Measurements from ENCODE around the gene TAS1R1. TPM values are rescaled to one million over a fixed set of nuclear protein-coding genes. Genes with fewer than 3 reads are reported as not detected.

TAS1R1 gene
- total and polyA plus RNA-seq, 9 of the 15 experiments (the other 6 are each of a cell fraction or from before 2014, with no cell fraction given), result 0.06 TPM; not detected in 8

- ChIA-PET CTCF (ENCODE audit: low intra/inter-chr PET ratio) (interaction anchor here (3.1 kb wide), 1 partner anchor 37 kb away, joined by 17 read pairs; no protein-coding TSS in a partner anchor), POLR2A (interaction anchor here (0.6 to 6.5 kb wide), 8 partner anchors 11 to 220 kb away, joined by 3 to 57 read pairs (median 4); no protein-coding TSS in a partner anchor)
- Histone ChIP-seq H3K27ac (ENCODE audit: extremely low read depth, low read depth, low read length) (no peak overlapping the region), H3K9ac (ENCODE audit: insufficient read depth in 1 of 2, low read depth in 2 of 2, low read length in 2 of 2) (no peak overlapping the region), H3K4me3 (no peak overlapping the region), H3K27me3 (ENCODE audit: control insufficient read depth in 2 of 2, insufficient read depth in 2 of 2, low read length in 2 of 2) (no peaks in the 10 kb centered on the region), H2AFZ (ENCODE audit: low read depth, low read length) (no peak overlapping the region), H4K20me1 (replicated peaks; ENCODE audit: control insufficient read depth, insufficient read depth, low read length) (peaks cover 19% of the 10 kb centered on the region), H3K4me2 (ENCODE audit: insufficient read depth, low read length) (no peak overlapping the region), H3K36me3 (ENCODE audit: control insufficient read depth, insufficient read depth, low read length) (peaks cover 59% of the 10 kb centered on the region), H3K9me1 (ENCODE audit: control insufficient read depth, insufficient read depth, low read length) (no peaks in the 10 kb centered on the region), H3K9me3 (replicated peaks; ENCODE audit: control insufficient read depth, insufficient read depth, low read depth, low read length) (no peaks in the 10 kb centered on the region), H3K4me1 (replicated peaks in 1 of 2; ENCODE audit: control insufficient read depth in 2 of 2, insufficient read depth in 2 of 2, low read length in 2 of 2) (peaks cover 0 to 7% of the 10 kb centered on the region in 2 experiments; a peak in 2 of 5 replicates), H3K79me2 (ENCODE audit: control insufficient read depth, insufficient read depth, low read length) (no peaks in the 10 kb centered on the region)
- 39% methylated on average over 6 of the region's 6 CpGs for WGBS (ENCODE audit: insufficient coverage, low coverage, missing lambda C conversion rate)
- peak; percentile 88 for ATAC-seq
- peak; percentile 84 for FAIRE-seq
- intact Hi-C loops (cut with micrococcal nuclease) (loop anchor here (1.0 kb wide), 1 partner anchor 37 kb away; no protein-coding TSS in a partner anchor), in situ Hi-C loops (cut with MboI) (no loop called here)
- no TSS peak for BruUV-seq (replicated peaks)
- peak; percentile 75 to 83 (median 79) for DNase-seq (ENCODE audit: extremely low read depth in 1 of 4, low spot score in 3 of 4)
- TF ChIP-seq CREB5 (CRISPR knock-in tag; IDR thresholded peaks at IDR 0.05) (no peak), TCFL5 (CRISPR knock-in tag; conservative IDR thresholded peaks at IDR 0.05) (no peak), PCBP1 (IDR thresholded peaks at IDR 0.05; ENCODE audit: low read depth, low read length, poor library complexity, severe bottlenecking) (no peak), ZNF695 (CRISPR knock-in tag; IDR thresholded peaks at IDR 0.05) (no peak), ZNF384 (IDR thresholded peaks at IDR 0.05; ENCODE audit: low read depth, low read length) (peak; percentile 68), E2F8 (IDR thresholded peaks at IDR 0.05; ENCODE audit: low read depth, partially characterized antibody) (peak; percentile 18), HCFC1 (IDR thresholded peaks at IDR 0.05; ENCODE audit: low read depth, low read length) (peak; percentile 35; the same call in 1 of the 2 replicates), ZNF174 (CRISPR knock-in tag; IDR thresholded peaks at IDR 0.05) (no peak), FOXJ2 (tag; IDR thresholded peaks at IDR 0.05) (0 out of 2 replicates have a peak, but pooled peaks have one; percentile 27), RB1 (IDR thresholded peaks at IDR 0.05; ENCODE audit: low read depth) (peak; percentile 10; the same call in 1 of the 2 replicates), ARHGAP35 (IDR thresholded peaks at IDR 0.05; ENCODE audit: partially characterized antibody) (no peak), MAZ (CRISPR knock-in tag; conservative IDR thresholded peaks at IDR 0.05 in 1 of 2, IDR thresholded peaks at IDR 0.05 in 1 of 2) (peak in 1 of 2 experiments; percentile 19; a peak in 1 of 4 replicates), SP1 (CRISPR knock-in tag; IDR thresholded peaks at IDR 0.05) (peak; percentile 26; the same call in 1 of the 2 replicates), ETV1 (tag; conservative IDR thresholded peaks at IDR 0.05; ENCODE audit: low read depth) (0 out of 2 replicates have a peak, but pooled peaks have one; percentile 9), TFAP4 (CRISPR knock-in tag; IDR thresholded peaks at IDR 0.05; ENCODE audit: borderline replicate concordance) (peak; percentile 69), USF2 (CRISPR knock-in tag; IDR thresholded peaks at IDR 0.05) (peak; percentile 64), HSF4 (CRISPR knock-in tag; IDR thresholded peaks at IDR 0.05; ENCODE audit: borderline replicate concordance) (no peak)
These were observed 31.5 kb upstream of the TAS1R1 start for GRCh38 chr1:6523566-6523965.
